ENCODE data around the gene SMARCD3. TPM values are rescaled to one million over a fixed set of nuclear protein-coding genes. Genes with fewer than 3 reads are reported as not detected.

The SMARCD3 gene
- polyA plus RNA-seq, 1 donor from 2014 or later: 199 TPM

DNA sequence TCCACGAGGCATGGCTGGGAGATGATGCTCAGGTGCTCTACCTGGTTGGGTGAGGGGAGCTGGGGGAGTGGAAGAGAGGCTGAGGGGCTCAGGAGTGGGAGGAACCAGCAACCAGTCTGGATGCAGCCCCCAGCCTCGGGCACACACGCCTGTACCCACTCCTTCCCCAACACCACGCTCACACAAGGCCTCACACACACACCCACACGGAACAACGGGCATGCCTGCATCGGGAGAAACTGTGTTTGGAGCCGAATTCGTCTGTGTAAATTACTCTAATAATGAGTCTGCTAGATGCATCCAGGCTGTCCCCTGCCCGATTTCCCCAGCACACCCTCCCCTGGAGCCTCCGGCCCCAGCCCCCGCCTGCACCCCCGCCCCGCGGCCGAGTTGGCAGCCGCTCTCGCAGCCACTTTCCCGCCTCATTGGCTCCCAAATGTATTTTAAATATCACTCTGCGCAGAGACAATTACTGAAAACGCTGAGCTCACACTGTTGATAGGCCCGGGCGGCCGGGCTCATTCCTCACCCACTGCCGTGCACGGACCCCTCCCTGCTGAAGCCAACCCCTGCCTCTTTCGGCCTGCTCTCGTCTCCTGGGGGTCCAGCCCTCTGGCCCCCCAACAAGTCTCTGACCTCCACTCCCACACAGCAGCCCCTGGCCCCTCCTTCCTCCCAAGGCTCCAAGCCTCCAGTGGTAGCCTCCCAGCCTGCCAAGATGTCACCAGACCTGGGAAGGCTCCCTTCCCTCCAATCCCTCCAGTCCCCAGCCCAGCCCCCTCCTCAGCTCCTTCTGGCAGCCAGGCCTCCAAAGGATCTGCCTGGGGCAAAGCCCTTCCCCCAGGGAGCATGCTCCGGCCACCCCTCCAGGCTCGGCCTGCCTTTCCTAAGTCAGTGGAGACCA lies 49.3 kb downstream of the SMARCD3 start:
- TF ChIP-seq, protein P1, sequence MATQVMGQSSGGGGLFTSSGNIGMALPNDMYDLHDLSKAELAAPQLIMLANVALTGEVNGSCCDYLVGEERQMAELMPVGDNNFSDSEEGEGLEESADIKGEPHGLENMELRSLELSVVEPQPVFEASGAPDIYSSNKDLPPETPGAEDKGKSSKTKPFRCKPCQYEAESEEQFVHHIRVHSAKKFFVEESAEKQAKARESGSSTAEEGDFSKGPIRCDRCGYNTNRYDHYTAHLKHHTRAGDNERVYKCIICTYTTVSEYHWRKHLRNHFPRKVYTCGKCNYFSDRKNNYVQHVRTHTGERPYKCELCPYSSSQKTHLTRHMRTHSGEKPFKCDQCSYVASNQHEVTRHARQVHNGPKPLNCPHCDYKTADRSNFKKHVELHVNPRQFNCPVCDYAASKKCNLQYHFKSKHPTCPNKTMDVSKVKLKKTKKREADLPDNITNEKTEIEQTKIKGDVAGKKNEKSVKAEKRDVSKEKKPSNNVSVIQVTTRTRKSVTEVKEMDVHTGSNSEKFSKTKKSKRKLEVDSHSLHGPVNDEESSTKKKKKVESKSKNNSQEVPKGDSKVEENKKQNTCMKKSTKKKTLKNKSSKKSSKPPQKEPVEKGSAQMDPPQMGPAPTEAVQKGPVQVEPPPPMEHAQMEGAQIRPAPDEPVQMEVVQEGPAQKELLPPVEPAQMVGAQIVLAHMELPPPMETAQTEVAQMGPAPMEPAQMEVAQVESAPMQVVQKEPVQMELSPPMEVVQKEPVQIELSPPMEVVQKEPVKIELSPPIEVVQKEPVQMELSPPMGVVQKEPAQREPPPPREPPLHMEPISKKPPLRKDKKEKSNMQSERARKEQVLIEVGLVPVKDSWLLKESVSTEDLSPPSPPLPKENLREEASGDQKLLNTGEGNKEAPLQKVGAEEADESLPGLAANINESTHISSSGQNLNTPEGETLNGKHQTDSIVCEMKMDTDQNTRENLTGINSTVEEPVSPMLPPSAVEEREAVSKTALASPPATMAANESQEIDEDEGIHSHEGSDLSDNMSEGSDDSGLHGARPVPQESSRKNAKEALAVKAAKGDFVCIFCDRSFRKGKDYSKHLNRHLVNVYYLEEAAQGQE (IDR thresholded peaks at IDR 0.05; ENCODE audit: borderline replicate concordance): no peak
- no peak for TF ChIP-seq POLR2AphosphoS5 (IDR thresholded peaks at IDR 0.05)
- TF ChIP-seq TAF1 (IDR thresholded peaks at IDR 0.05; ENCODE audit: low read depth): no peak
- no peak for TF ChIP-seq EP300 (conservative IDR thresholded peaks at IDR 0.05; ENCODE audit: poor library complexity, severe bottlenecking)
- no peak for TF ChIP-seq MXI1 (conservative IDR thresholded peaks at IDR 0.05; ENCODE audit: poor library complexity, severe bottlenecking)
- no peak for TF ChIP-seq EZH2 (IDR thresholded peaks at IDR 0.05; ENCODE audit: borderline replicate concordance, insufficient read depth, low read length, poor library complexity, severe bottlenecking)
- no peak for TF ChIP-seq SMC3 (conservative IDR thresholded peaks at IDR 0.05; ENCODE audit: poor library complexity)
- TF ChIP-seq, protein P2, sequence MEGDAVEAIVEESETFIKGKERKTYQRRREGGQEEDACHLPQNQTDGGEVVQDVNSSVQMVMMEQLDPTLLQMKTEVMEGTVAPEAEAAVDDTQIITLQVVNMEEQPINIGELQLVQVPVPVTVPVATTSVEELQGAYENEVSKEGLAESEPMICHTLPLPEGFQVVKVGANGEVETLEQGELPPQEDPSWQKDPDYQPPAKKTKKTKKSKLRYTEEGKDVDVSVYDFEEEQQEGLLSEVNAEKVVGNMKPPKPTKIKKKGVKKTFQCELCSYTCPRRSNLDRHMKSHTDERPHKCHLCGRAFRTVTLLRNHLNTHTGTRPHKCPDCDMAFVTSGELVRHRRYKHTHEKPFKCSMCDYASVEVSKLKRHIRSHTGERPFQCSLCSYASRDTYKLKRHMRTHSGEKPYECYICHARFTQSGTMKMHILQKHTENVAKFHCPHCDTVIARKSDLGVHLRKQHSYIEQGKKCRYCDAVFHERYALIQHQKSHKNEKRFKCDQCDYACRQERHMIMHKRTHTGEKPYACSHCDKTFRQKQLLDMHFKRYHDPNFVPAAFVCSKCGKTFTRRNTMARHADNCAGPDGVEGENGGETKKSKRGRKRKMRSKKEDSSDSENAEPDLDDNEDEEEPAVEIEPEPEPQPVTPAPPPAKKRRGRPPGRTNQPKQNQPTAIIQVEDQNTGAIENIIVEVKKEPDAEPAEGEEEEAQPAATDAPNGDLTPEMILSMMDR (IDR thresholded peaks at IDR 0.05; ENCODE audit: poor library complexity, severe bottlenecking): no peak
- no peak for TF ChIP-seq RAD21 (conservative IDR thresholded peaks at IDR 0.05)
- Histone ChIP-seq H3K27me3 (ENCODE audit: insufficient read depth, low read depth, low read length) (no peaks in the 10 kb centered on the region), H3F3A (ENCODE audit: insufficient read depth, low read length, poor library complexity, severe bottlenecking) (no peaks in the 10 kb centered on the region), H3K9me2 (ENCODE audit: insufficient read depth, low read length) (no peaks in the 10 kb centered on the region), H3K27ac (ENCODE audit: low read length) (no peak overlapping the region), H3K79me2 (replicated peaks; ENCODE audit: insufficient read depth, low read length) (no peaks in the 10 kb centered on the region), H3K4me3 (ENCODE audit: low read length) (no peak overlapping the region), H2AFZ (ENCODE audit: low read depth, low read length) (no peak overlapping the region), H4K20me1 (ENCODE audit: insufficient read depth) (no peaks in the 10 kb centered on the region), H3K9ac (ENCODE audit: low read length) (no peak overlapping the region), H3K4me2 (ENCODE audit: low read length) (no peak overlapping the region), H3K9me3 (ENCODE audit: low read length) (no peaks in the 10 kb centered on the region), H3K36me3 (ENCODE audit: insufficient read depth, low read length) (no peaks in the 10 kb centered on the region)

GRCh38 chr7:151197932-151198331 lies 50.6 kb downstream of the SMARCD3 start:
- H3K27me3 ChIP-seq (ENCODE audit: insufficient read depth, low read depth, low read length): no peaks in the 10 kb centered on the region
- no peak overlapping the region for H3K4me3 ChIP-seq (ENCODE audit: low read length)
- no peak overlapping the region for H3K27ac ChIP-seq (ENCODE audit: low read length)
- no peak for TF ChIP-seq TAF1 (IDR thresholded peaks at IDR 0.05; ENCODE audit: low read depth)
- TF ChIP-seq, protein P1 (IDR thresholded peaks at IDR 0.05; ENCODE audit: borderline replicate concordance): no peak
- H3K9me3 ChIP-seq (ENCODE audit: low read length): no peaks in the 10 kb centered on the region
- H3K9me2 ChIP-seq (ENCODE audit: insufficient read depth, low read length): no peaks in the 10 kb centered on the region
- no peaks in the 10 kb centered on the region for H3K79me2 ChIP-seq (replicated peaks; ENCODE audit: insufficient read depth, low read length)
- H3K36me3 ChIP-seq (ENCODE audit: insufficient read depth, low read length): no peaks in the 10 kb centered on the region
- no peaks in the 10 kb centered on the region for H3F3A ChIP-seq (ENCODE audit: insufficient read depth, low read length, poor library complexity, severe bottlenecking)
- no peak overlapping the region for H3K4me2 ChIP-seq (ENCODE audit: low read length)
- H4K20me1 ChIP-seq (ENCODE audit: insufficient read depth): no peaks in the 10 kb centered on the region
- no peak overlapping the region for H3K9ac ChIP-seq (ENCODE audit: low read length)
- H2AFZ ChIP-seq (ENCODE audit: low read depth, low read length): no peak overlapping the region
